D721Med (cell line): Measurements from ENCODE around the gene MPV17L2.

Source experiments
- DNase-seq: peaks from one replicate; pipeline ENCODE4 v3.0.0; 2011; ENCODE audit warnings: low spot score; ENCODE audit not compliant: insufficient read length
- FAIRE-seq: peaks from 2 replicates; lab custom pipeline; 2011; peaks lifted over from hg19 to GRCh38; lab: Jason Lieb, UNC
- TF ChIP-seq, protein P1 (sequence below): IDR thresholded peaks from 2 replicates; pipeline ENCODE4 v1.5.1; 2012; ENCODE audit warnings: mild to moderate bottlenecking, control low read depth; ENCODE audit not compliant: insufficient read depth; ENCODE audit errors: missing control alignments

Gene MPV17L2

GRCh38 chr19:18225702-18226468, 32.9 kb downstream of the MPV17L2 start, which contains the start of gene PDE4C:
PDE4C (minus strand) TSS chr19:18226438; CDS start chr19:18226415, 23 bp downstream.
- no peak for DNase-seq
- TF ChIP-seq, protein P1, sequence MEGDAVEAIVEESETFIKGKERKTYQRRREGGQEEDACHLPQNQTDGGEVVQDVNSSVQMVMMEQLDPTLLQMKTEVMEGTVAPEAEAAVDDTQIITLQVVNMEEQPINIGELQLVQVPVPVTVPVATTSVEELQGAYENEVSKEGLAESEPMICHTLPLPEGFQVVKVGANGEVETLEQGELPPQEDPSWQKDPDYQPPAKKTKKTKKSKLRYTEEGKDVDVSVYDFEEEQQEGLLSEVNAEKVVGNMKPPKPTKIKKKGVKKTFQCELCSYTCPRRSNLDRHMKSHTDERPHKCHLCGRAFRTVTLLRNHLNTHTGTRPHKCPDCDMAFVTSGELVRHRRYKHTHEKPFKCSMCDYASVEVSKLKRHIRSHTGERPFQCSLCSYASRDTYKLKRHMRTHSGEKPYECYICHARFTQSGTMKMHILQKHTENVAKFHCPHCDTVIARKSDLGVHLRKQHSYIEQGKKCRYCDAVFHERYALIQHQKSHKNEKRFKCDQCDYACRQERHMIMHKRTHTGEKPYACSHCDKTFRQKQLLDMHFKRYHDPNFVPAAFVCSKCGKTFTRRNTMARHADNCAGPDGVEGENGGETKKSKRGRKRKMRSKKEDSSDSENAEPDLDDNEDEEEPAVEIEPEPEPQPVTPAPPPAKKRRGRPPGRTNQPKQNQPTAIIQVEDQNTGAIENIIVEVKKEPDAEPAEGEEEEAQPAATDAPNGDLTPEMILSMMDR, result no peak
- no peak for FAIRE-seq

DNA sequence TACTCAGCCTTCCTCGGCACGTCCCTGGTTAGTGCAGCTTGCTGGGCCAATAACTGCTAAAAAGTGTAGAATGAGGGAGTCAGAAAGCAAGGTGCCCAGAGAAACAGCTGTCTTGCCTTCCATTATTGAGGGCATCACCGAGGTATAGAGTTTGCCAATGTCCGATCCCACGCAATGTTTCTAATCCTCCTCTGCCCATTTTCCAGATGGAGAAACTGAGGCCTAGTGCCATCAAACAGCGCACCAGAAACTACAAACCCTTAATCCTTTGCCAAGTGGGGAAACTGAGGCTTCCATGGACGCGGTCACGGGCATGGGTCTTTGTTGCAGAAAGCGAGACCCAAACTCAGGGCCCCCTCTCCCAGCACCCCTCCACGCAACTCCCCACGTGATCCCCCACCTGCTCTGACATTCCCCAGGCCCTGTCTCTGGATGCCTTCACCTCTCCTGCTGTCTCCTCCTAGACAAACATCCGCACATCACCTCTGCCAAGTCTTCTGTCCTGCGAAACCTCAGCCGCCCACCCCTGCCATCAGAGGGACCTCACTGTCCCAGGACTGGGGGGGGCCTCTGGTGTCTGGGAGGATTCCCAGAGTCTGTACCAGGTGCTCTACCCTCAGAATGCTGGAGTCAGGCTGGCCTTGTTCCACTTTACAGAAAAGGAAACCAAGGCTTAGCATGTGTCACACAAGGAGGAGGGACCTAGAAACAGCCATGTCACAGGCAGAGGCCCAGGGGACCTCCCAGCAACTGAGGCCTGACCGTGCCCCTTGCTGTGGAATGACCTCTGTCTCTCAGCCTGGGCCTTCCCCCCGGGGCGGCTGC, 34.1 kb downstream of the MPV17L2 start:
- DNase-seq (no peak), FAIRE-seq (no peak)

DNA sequence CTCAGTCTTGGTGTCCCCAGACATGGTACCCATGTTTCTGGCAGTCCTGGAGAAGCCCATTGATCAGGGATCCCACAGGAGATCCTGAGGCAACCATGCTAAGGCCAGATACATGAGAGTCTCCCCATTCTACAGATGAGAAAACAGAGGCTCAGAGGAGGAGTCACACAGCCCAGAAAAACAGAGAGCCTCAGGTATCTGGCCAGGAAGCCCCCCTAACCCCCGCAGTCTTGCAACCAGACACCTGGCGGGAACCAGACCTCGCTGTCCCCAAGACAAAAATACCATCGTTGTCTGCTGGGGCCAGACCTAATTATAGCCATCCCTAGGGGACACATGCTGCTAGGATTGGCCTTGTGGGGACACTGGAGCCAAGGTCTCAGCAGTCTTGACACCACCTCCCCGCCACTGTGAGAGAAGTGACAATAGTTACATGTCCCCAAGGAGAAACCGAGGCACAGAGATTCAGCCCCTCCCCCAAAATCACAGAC, 34.8 kb downstream of the MPV17L2 start:
- no peak for FAIRE-seq
- no peak for DNase-seq
- TF ChIP-seq, protein P1, result no peak

More for the DNA sequence above, 34.1 kb downstream of the MPV17L2 start:
- TF ChIP-seq, protein P1, result no peak

DNA sequence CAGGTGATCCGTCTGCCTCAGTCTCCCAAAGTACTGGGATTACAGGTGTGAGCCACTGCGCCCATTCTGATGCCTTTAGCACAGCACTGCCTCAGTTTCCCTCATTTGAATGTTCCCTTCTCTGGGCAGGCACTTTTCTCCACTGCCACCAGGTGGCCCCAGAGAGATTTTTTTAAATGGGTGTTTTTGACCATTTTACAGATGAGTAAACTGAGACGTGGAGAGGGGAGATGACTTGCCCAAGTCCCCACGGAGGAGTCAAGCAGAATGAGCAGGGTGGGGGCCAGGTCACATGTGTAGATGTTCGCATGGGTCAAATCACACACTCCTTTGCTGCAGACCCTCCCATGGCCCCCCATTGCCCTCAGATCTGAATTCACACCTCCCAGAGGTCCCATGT, 36.5 kb downstream of the MPV17L2 start:
- FAIRE-seq (no peak), DNase-seq (no peak)
- TF ChIP-seq, protein P1, result peak; percentile 9

GRCh38 chr19:18229915-18230314, 36.9 kb downstream of the MPV17L2 start:
- TF ChIP-seq, protein P1, result no peak
- DNase-seq, result no peak
- FAIRE-seq, result no peak

- DNase-seq (no peak), FAIRE-seq (no peak)
- TF ChIP-seq, protein P1, result no peak
These were observed 38.1 kb downstream of the MPV17L2 start for GRCh38 chr19:18230941-18231734.
